Stimulated activated naive CD8-positive, alpha-beta T cell treated with anti-CD3 and anti-CD28 coated beads, Interleukin-15, Interleukin-2, amounts not matched to agents 100 ng/mL and 50 ng/mL, for 24 hours (primary cell): ENCODE results near the gene CRYGS.
A peak's percentile ranks its signal among the peaks of the same experiment; 100 is the strongest.
"Not testable (repeated sequence)": the region's sequence is repeated elsewhere in the genome, so short reads cannot be mapped to it uniquely, and the experiment has no call there.

Experiments
- H3K27ac Mint-ChIP-seq: one replicate; pipeline ENCODE4 v1.8.0; 2021; ENCODE audit warnings: mild to moderate bottlenecking, mixed read lengths
- H3K27me3 Mint-ChIP-seq: one replicate; pipeline ENCODE4 v1.8.0; 2021; ENCODE audit warnings: mixed read lengths
- H3K36me3 Mint-ChIP-seq: one replicate; pipeline ENCODE4 v1.8.0; 2021; ENCODE audit warnings: low read depth, mixed read lengths
- H3K4me1 Mint-ChIP-seq: one replicate; pipeline ENCODE4 v1.8.0; 2021; ENCODE audit warnings: low read depth, mixed read lengths
- H3K4me3 Mint-ChIP-seq: one replicate; pipeline ENCODE4 v1.8.0; 2021; ENCODE audit warnings: mild to moderate bottlenecking, mixed read lengths
- H3K9me3 Mint-ChIP-seq: one replicate; pipeline ENCODE4 v1.8.0; 2021; ENCODE audit warnings: mixed read lengths

CRYGS gene

GRCh38 chr3:186544281-186544680 lies at the start of gene CRYGS:
TSS of gene CRYGS (minus strand) at chr3:186544380. CDS start at chr3:186544326, 54 bp downstream.
- Mint-ChIP-seq H3K4me3 (no peak within 1 kb of the TSS), H3K27ac (no peak within 1 kb of the TSS), H3K36me3 (peaks cover 35% of the 10 kb centered on the region), H3K4me1 (peaks cover 24% of the 10 kb centered on the region), H3K27me3 (no peaks in the 10 kb centered on the region), H3K9me3 (no peaks in the 10 kb centered on the region)

DNA sequence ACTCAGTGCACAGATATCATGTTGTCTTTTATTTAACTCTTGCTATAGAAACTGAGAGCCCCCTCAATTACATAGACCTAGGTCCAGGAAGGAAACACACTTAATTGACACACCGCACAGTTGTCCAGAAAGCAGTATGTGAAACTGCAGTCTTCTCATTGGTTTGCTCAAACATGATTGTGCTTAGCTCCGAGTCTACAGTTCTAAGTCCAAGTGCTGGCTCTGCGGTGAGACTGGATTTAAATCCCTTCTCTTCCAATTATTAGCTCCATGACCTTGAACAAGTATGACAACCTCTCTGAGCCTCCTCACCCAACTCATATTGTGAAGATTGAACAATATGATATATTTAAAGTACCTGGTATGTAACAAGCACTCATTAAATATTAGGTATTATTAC lies 49.7 kb upstream of the CRYGS start:
- Mint-ChIP-seq H3K27ac (no peak overlapping the region), H3K4me1 (peaks cover 11% of the 10 kb centered on the region), H3K4me3 (no peak overlapping the region), H3K27me3 (no peaks in the 10 kb centered on the region), H3K9me3 (no peaks in the 10 kb centered on the region), H3K36me3 (no peaks in the 10 kb centered on the region)

DNA sequence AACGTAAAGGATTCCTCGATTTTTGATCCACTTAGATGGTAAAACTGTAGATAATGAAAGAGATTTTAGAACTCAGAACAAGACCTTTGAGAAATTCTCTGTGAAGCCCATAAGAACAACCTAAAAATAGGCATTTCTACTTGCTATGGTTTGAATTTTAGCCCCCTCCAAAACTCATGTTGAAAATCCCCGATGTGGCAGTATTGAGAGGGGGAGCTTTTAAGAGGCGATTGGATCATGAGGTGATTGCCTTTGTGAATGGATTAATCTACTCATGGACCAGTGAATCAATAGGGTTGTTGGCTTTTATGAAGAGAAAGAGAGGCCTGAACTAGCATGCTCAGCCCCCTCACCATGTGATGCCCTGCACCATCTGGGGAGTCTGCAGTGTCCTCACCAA lies 48.5 kb upstream of the CRYGS start:
- Mint-ChIP-seq H3K27ac (no peak overlapping the region), H3K27me3 (no peaks in the 10 kb centered on the region), H3K9me3 (no peaks in the 10 kb centered on the region), H3K4me1 (peaks cover 17% of the 10 kb centered on the region), H3K36me3 (no peaks in the 10 kb centered on the region), H3K4me3 (no peak overlapping the region)

- Mint-ChIP-seq H3K4me3 (no peak overlapping the region), H3K36me3 (peaks cover 6% of the 10 kb centered on the region), H3K4me1 (peaks cover 17% of the 10 kb centered on the region), H3K27ac (no peak overlapping the region), H3K27me3 (no peaks in the 10 kb centered on the region), H3K9me3 (no peaks in the 10 kb centered on the region)
Measured at GRCh38 chr3:186590580-186591295, 46.6 kb upstream of the CRYGS start.

DNA sequence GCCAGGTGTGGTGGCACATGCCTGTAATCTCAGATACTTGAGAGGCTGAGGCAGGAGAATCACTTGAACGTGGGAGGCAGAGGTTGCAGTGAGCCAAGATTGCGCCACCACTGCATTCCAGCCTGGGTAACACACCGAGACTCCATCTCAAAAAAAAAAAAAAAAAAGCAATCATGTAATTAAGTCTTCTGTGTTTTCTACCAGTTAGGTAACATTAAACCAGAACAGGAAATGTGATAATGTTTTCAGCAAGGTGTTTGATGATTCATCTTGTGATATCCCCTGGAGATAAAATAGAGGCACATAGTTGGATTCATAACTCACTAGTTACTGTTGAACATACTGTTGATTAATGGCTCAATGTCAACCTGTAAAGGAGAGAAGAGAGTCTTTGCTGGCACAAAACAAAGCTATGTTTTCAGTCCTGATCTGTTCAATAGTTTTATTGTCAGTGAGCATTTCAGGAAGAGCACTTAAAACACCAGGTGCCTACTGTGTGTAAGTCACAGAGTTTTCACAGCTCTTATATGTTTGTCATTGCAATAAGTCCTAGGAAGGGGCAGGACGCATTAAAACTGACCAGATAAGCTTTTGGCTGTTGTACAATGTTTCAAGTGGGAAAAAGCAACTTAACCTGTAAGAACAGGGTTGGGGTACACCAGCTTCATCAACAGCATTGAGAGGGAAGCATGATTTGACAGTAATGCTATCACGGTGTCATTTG lies 45.8 kb upstream of the CRYGS start:
- H3K4me3 Mint-ChIP-seq, result no peak overlapping the region
- H3K4me1 Mint-ChIP-seq, result peaks cover 17% of the 10 kb centered on the region
- H3K27ac Mint-ChIP-seq, result no peak overlapping the region
- peaks cover 12% of the 10 kb centered on the region for H3K36me3 Mint-ChIP-seq
- no peaks in the 10 kb centered on the region for H3K9me3 Mint-ChIP-seq
- no peaks in the 10 kb centered on the region for H3K27me3 Mint-ChIP-seq

DNA sequence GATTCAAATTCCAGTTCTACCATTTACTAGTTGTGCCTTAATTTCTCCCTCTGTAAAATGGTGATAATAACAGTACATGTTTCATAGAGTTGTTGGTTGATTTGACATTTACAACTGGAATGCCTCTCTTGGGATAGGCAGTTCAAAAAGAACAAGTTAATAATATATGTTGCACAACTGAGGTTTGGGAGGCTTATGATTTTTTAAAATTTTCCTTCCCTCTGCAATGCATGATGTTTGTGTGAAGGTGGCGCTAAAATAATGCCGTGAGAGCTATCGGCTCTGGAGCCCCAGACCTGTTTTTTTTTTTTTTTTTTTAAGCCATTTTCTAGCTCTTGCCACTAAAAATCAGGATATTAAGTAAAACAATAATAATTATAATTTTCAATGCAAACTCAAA lies 44.9 kb upstream of the CRYGS start:
- no peak overlapping the region for H3K27ac Mint-ChIP-seq
- H3K4me3 Mint-ChIP-seq, result no peak overlapping the region
- no peaks in the 10 kb centered on the region for H3K27me3 Mint-ChIP-seq
- H3K36me3 Mint-ChIP-seq, result peaks cover 21% of the 10 kb centered on the region
- H3K4me1 Mint-ChIP-seq, result peaks cover 17% of the 10 kb centered on the region
- H3K9me3 Mint-ChIP-seq, result no peaks in the 10 kb centered on the region

- no peak overlapping the region for H3K4me3 Mint-ChIP-seq
- peaks cover 24% of the 10 kb centered on the region for H3K36me3 Mint-ChIP-seq
- peaks cover 17% of the 10 kb centered on the region for H3K4me1 Mint-ChIP-seq
- H3K27ac Mint-ChIP-seq, result no peak overlapping the region
- H3K27me3 Mint-ChIP-seq, result no peaks in the 10 kb centered on the region
- no peaks in the 10 kb centered on the region for H3K9me3 Mint-ChIP-seq
Measured at GRCh38 chr3:186588632-186589031, 44.5 kb upstream of the CRYGS start.

GRCh38 chr3:186587183-186587582 lies 43.0 kb upstream of the CRYGS start:
- Mint-ChIP-seq H3K27ac (no peak overlapping the region), H3K4me3 (no peak overlapping the region), H3K27me3 (no peaks in the 10 kb centered on the region), H3K9me3 (no peaks in the 10 kb centered on the region), H3K36me3 (peaks cover 37% of the 10 kb centered on the region), H3K4me1 (peaks cover 17% of the 10 kb centered on the region)

DNA sequence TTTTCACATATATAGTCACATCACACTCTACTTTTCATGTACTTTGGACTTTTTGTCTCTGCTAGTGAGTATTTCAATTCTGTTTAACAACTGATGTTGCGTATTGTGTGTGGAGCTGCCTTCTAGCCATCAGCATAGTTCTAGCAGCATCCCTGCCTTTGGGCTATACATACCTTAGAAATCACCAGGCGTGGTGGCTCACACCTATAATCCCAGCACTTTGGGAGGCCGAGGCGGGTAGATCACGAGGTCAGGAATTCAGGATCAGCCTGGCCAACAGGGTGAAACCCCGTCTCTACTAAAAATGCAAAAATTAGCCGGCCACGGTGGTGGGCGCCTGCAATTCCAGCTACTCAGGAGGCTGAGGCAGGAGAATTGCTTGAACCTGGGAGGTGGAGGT lies 42.1 kb upstream of the CRYGS start:
- not testable (repeated sequence) for H3K9me3 Mint-ChIP-seq, H3K27me3 Mint-ChIP-seq, H3K27ac Mint-ChIP-seq, H3K4me3 Mint-ChIP-seq
- Mint-ChIP-seq H3K36me3 (peaks cover 47% of the 10 kb centered on the region), H3K4me1 (peaks cover 17% of the 10 kb centered on the region)

- Mint-ChIP-seq H3K4me1 (peaks cover 6% of the 10 kb centered on the region), H3K36me3 (peaks cover 64% of the 10 kb centered on the region), H3K9me3 (no peaks in the 10 kb centered on the region), H3K27me3 (no peaks in the 10 kb centered on the region), H3K4me3 (no peak overlapping the region), H3K27ac (no peak overlapping the region)
Measured at GRCh38 chr3:186583831-186584230, 39.7 kb upstream of the CRYGS start.

GRCh38 chr3:186582541-186582940 lies 38.4 kb upstream of the CRYGS start:
- no peaks in the 10 kb centered on the region for H3K27me3 Mint-ChIP-seq
- no peaks in the 10 kb centered on the region for H3K9me3 Mint-ChIP-seq
- H3K4me1 Mint-ChIP-seq, result no peaks in the 10 kb centered on the region
- no peak overlapping the region for H3K27ac Mint-ChIP-seq
- H3K36me3 Mint-ChIP-seq, result peaks cover 76% of the 10 kb centered on the region
- H3K4me3 Mint-ChIP-seq, result no peak overlapping the region

DNA sequence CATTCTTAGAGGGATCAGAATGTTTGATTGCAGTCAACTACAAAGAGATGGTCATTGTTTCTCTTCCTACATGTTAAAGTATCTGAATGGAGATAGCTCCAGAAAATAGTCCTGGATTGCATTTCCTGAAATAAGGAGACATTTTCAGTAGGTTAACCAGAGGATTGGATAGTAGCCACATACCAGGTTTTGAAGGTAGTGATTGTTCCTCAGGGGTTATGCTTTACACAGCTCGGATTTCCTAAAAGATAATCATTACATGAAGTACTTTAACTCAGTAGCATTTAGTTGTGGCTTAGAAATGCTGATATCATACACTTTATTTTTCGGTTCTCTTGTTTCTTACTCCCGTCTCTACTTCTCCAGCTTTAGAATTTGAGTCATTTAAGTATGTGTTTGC lies 36.6 kb upstream of the CRYGS start:
- no peak overlapping the region for H3K27ac Mint-ChIP-seq
- peaks cover 88% of the 10 kb centered on the region for H3K36me3 Mint-ChIP-seq
- H3K9me3 Mint-ChIP-seq, result no peaks in the 10 kb centered on the region
- H3K4me3 Mint-ChIP-seq, result no peak overlapping the region
- no peaks in the 10 kb centered on the region for H3K27me3 Mint-ChIP-seq
- peaks cover 5% of the 10 kb centered on the region for H3K4me1 Mint-ChIP-seq

DNA sequence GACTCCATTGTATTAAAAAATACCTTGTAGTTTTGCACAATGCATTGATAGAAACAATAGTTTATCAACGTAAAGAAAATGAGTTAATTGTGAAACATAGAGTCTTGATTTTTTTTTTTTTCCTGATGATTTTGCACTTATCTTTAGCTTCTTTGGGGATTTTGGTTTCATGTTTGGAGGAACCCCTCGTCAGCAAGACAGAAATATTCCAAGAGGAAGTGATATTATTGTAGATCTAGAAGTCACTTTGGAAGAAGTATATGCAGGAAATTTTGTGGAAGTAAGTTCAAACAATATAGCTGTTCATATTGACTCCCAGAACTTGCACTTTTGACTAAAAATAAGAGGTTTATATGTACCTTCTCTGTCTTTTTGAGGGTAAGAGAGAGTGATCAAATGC lies 33.3 kb upstream of the CRYGS start:
- peaks cover 28% of the 10 kb centered on the region for H3K4me1 Mint-ChIP-seq
- H3K9me3 Mint-ChIP-seq, result no peaks in the 10 kb centered on the region
- no peaks in the 10 kb centered on the region for H3K27me3 Mint-ChIP-seq
- no peak overlapping the region for H3K4me3 Mint-ChIP-seq
- peaks cover 87% of the 10 kb centered on the region for H3K36me3 Mint-ChIP-seq
- H3K27ac Mint-ChIP-seq, result no peak overlapping the region

DNA sequence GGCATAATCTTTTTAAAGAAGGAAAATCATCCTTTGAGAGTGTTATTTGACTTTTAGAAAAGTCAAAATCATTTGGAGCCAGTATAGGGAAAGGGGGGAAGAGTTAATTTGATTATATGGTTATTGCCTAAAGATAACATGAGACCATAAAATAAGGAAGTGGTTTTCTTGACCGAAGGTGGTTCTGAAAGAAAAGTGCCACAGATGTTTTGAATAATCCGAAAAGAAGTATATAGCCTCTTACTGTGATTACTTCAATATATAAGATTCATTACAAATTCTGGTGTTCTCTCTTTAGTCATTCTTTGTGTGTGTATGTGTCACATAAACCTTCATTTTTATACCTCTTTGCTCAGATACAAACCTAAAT lies 27.4 kb upstream of the CRYGS start:
- Mint-ChIP-seq H3K27me3 (no peaks in the 10 kb centered on the region), H3K27ac (peak overlapping the region; percentile 94), H3K36me3 (peaks cover 49% of the 10 kb centered on the region), H3K4me1 (peaks cover 70% of the 10 kb centered on the region), H3K4me3 (peak overlapping the region; percentile 99), H3K9me3 (no peaks in the 10 kb centered on the region)

DNA sequence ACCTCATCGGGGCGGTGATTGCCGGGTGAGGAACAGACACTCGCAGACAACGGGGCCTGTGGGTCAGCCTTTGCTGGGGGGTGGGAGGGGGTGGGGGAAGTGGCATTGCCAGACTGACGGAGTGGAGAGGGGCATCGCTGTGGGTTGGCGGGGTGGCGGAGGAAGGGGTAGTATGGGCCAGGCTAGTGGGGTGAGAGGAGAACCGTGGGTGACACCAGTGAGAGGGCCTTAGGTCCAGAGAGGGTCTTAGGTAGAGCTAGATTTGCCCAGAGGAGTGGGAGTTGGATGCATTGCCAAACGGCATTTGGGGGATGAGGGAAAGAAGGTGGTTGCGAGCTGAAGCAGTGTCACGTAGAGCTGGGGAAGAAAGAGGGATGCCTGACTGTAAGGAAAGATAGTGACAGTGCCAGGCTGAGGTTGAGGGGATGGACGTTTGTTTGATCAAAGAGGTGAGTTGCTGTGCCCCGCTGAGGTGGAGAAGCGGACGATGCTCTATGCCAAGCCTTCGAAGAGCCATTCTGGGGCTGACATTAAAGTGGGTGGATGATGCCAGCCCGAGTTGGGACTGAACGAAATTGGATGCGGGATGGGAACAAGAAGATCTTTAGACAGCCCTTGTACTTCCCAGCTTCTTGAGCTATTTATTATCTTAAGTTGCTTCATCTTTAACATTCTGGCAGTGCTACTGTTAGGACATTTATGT lies 26.9 kb upstream of the CRYGS start:
- H3K4me3 Mint-ChIP-seq, result peak overlapping the region; percentile 99
- H3K27ac Mint-ChIP-seq, result peak overlapping the region; percentile 94
- H3K4me1 Mint-ChIP-seq, result peaks cover 73% of the 10 kb centered on the region
- peaks cover 44% of the 10 kb centered on the region for H3K36me3 Mint-ChIP-seq
- no peaks in the 10 kb centered on the region for H3K9me3 Mint-ChIP-seq
- no peaks in the 10 kb centered on the region for H3K27me3 Mint-ChIP-seq
